Amniotic epithelial cell (primary cell): Measurements from ENCODE around the gene CDH4.
"Not testable (repeated sequence)": the region's sequence is repeated elsewhere in the genome, so short reads cannot be mapped to it uniquely, and the experiment has no call there.

Source experiments
- DNase-seq: peaks from one replicate; pipeline ENCODE4 v3.0.0-alpha.2; 2010; ENCODE audit warnings: low read depth

The CDH4 gene

GRCh38 chr20:61980647-61981583, 728.9 kb downstream of the CDH4 start:
- no peak for DNase-seq

GRCh38 chr20:61981691-61982090, 729.6 kb downstream of the CDH4 start:
- not testable (repeated sequence) for DNase-seq

DNA sequence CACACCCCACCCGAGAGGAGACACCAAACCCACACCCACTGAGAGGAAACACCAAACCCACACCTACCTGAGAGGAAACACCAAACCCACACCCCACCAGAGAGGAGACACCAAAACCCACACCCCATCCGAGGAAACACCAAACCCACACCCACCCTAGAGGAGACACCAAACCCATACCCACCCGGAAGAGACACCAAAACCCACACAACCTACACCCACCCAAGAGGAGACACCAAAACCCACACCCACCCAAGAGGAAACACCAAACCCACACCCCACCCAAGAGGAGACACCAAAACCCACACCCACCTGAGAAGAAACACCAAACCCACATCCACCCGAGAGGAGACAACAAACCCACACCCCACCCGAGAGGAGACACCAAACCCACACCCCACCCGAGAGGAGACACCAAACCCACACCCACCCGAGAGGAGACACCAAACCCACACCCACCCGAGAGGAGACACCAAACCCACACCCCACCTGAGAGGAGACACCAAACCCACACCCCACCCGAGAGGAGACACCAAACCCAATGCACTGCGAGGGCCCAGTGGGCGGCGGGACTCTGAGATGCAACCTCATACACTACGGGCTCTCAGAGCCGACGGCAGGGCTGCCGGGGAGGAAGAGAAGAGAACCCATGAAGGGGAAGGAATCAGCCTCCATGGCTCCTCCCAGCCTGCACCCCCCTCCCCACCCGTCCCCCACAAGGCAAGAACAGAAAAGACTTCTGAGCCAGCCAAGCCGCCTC, 730.3 kb downstream of the CDH4 start:
- no peak for DNase-seq

- no peak for DNase-seq
Measured at GRCh38 chr20:61982951-61983315, 730.9 kb downstream of the CDH4 start.

DNA sequence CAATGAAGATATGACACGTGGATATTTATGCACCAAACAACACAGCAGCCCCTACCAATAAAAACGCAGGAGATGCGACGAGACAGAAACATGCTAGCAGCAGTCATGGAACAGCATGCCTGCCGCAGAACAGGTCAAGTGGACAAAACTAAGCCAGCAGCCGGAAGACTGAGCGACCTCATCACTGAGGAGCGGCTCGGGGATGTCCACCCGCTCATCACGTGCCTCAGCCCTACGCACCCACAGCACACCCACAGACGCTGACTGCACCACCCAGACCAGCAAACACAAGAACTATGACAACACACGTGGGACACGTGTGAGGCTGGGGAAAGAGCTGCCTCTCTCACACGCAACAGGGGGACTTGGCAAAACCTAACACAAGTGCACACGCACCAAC, 731.9 kb downstream of the CDH4 start:
- DNase-seq = no peak

GRCh38 chr20:61984431-61984830, 732.4 kb downstream of the CDH4 start:
- not testable (repeated sequence) for DNase-seq

- DNase-seq = no peak
Measured at GRCh38 chr20:61985096-61985495, 733.0 kb downstream of the CDH4 start.

- DNase-seq = no peak
Measured at GRCh38 chr20:61986762-61987321, 734.8 kb downstream of the CDH4 start.

GRCh38 chr20:61988665-61989064, 736.6 kb downstream of the CDH4 start:
- no peak for DNase-seq

DNA sequence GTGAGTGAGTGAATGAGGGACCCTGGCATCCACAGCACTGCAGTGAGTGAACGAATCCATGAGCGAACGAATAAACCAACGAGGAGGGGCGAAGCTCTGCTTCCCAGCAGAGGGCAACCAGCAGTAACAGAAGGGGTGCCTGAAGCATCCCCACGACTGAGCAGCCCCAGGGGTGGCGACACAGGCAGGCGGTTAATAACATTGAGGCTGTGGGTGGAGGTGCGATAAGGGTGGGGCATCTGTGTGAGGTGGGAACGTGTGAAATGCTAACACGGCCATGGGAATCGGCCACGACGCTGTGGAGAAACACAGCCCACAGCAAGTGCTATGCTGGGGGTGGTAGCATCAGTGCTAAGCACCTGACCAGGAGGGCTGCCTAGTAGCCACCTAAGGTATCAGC, 737.7 kb downstream of the CDH4 start:
- no peak for DNase-seq
